ENCODE measurements around the gene LRP2BP. TPM values are rescaled to one million over a fixed set of nuclear protein-coding genes. Genes with fewer than 3 reads are reported as not detected.

The LRP2BP gene
- total and polyA plus RNA-seq, 2 of the 13 experiments (the other 11 are each of a cell fraction or from before 2014, with no cell fraction given) = 0.22 to 0.29 TPM

DNA sequence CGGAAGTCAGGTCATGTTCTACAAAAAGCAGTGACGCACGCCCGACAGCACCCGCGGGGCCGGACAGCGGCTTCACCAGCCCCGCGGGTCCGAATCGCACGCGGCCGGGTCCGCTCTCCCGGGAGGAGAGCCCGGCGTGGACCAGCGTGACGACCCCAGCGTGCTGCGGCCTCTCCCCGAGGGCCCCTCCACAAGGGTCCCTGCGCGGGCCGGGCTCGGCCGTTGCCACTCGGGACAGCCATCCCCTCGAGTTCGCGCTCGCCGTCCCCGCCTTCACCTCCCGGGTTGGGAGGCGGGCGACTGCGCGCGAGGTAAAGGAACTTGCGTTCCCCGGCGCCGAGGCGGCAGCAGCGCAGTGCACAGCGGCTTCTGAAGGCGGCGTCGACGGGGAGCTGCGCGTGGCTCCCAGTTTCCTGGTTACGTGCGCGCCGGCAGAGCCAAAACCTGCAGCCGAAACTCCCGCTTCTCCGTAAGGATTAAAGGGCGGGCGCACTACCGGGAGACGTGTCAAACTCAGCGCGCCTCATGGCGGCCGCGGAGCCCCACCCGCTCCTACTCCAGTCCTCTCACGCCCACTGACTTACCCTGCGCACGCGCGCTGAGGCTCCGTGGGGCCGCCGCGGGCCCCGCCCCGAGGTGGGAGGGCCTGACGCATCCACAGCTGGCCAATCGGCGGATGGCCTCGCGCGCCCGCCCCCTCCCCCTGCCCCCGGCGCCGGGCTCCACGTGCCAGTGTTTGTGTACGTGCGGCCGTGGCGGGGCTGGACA lies 416 bp upstream of the LRP2BP start (continued):
- TF ChIP-seq, protein P1, sequence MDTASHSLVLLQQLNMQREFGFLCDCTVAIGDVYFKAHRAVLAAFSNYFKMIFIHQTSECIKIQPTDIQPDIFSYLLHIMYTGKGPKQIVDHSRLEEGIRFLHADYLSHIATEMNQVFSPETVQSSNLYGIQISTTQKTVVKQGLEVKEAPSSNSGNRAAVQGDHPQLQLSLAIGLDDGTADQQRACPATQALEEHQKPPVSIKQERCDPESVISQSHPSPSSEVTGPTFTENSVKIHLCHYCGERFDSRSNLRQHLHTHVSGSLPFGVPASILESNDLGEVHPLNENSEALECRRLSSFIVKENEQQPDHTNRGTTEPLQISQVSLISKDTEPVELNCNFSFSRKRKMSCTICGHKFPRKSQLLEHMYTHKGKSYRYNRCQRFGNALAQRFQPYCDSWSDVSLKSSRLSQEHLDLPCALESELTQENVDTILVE (CRISPR knock-in tag; IDR thresholded peaks at IDR 0.05) = peak; percentile 89
- no peak for TF ChIP-seq ZC3H4 (CRISPR knock-in tag; IDR thresholded peaks at IDR 0.05; ENCODE audit: borderline replicate concordance)
- TF ChIP-seq ARNT2 (CRISPR knock-in tag; IDR thresholded peaks at IDR 0.05; ENCODE audit: low read depth) = peak; percentile 99
- no peak for TF ChIP-seq MED8 (CRISPR knock-in tag; IDR thresholded peaks at IDR 0.05; ENCODE audit: insufficient replicate concordance)
- peak; percentile 99 for TF ChIP-seq ZNF724P (CRISPR knock-in tag; IDR thresholded peaks at IDR 0.05; ENCODE audit: borderline replicate concordance)
- TF ChIP-seq, protein P2, sequence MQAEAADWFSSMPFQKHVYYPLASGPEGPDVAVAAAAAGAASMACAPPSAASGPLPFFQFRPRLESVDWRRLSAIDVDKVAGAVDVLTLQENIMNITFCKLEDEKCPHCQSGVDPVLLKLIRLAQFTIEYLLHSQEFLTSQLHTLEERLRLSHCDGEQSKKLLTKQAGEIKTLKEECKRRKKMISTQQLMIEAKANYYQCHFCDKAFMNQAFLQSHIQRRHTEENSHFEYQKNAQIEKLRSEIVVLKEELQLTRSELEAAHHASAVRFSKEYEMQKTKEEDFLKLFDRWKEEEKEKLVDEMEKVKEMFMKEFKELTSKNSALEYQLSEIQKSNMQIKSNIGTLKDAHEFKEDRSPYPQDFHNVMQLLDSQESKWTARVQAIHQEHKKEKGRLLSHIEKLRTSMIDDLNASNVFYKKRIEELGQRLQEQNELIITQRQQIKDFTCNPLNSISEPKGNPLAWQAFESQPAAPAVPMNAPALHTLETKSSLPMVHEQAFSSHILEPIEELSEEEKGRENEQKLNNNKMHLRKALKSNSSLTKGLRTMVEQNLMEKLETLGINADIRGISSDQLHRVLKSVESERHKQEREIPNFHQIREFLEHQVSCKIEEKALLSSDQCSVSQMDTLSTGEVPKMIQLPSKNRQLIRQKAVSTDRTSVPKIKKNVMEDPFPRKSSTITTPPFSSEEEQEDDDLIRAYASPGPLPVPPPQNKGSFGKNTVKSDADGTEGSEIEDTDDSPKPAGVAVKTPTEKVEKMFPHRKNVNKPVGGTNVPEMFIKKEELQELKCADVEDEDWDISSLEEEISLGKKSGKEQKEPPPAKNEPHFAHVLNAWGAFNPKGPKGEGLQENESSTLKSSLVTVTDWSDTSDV (CRISPR knock-in tag; IDR thresholded peaks at IDR 0.05) = no peak; the same call in 1 of the 2 replicates
- peak; percentile 100 for TF ChIP-seq ZFP36L1 (CRISPR knock-in tag; IDR thresholded peaks at IDR 0.05)
- TF ChIP-seq RXRA (CRISPR knock-in tag; IDR thresholded peaks at IDR 0.05) = peak; percentile 76
- TF ChIP-seq, protein P3, sequence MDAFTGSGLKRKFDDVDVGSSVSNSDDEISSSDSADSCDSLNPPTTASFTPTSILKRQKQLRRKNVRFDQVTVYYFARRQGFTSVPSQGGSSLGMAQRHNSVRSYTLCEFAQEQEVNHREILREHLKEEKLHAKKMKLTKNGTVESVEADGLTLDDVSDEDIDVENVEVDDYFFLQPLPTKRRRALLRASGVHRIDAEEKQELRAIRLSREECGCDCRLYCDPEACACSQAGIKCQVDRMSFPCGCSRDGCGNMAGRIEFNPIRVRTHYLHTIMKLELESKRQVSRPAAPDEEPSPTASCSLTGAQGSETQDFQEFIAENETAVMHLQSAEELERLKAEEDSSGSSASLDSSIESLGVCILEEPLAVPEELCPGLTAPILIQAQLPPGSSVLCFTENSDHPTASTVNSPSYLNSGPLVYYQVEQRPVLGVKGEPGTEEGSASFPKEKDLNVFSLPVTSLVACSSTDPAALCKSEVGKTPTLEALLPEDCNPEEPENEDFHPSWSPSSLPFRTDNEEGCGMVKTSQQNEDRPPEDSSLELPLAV (CRISPR knock-in tag; conservative IDR thresholded peaks at IDR 0.05; ENCODE audit: low read depth) = no peak
- TF ChIP-seq MLLT10 (CRISPR knock-in tag; IDR thresholded peaks at IDR 0.05) = no peak
- TF ChIP-seq TBX2 (CRISPR knock-in tag; IDR thresholded peaks at IDR 0.05; ENCODE audit: borderline replicate concordance) = peak; percentile 89
- TF ChIP-seq NFRKB (IDR thresholded peaks at IDR 0.05) = no peak
- TF ChIP-seq, protein P4, sequence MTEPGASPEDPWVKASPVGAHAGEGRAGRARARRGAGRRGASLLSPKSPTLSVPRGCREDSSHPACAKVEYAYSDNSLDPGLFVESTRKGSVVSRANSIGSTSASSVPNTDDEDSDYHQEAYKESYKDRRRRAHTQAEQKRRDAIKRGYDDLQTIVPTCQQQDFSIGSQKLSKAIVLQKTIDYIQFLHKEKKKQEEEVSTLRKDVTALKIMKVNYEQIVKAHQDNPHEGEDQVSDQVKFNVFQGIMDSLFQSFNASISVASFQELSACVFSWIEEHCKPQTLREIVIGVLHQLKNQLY (CRISPR knock-in tag; IDR thresholded peaks at IDR 0.05) = peak; percentile 10; the same call in 1 of the 2 replicates
- peak; percentile 33; the same call in 1 of the 2 replicates for TF ChIP-seq CBX5 (CRISPR knock-in tag; IDR thresholded peaks at IDR 0.05; ENCODE audit: borderline replicate concordance)
- TF ChIP-seq, protein P5, sequence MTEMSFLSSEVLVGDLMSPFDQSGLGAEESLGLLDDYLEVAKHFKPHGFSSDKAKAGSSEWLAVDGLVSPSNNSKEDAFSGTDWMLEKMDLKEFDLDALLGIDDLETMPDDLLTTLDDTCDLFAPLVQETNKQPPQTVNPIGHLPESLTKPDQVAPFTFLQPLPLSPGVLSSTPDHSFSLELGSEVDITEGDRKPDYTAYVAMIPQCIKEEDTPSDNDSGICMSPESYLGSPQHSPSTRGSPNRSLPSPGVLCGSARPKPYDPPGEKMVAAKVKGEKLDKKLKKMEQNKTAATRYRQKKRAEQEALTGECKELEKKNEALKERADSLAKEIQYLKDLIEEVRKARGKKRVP (CRISPR knock-in tag; IDR thresholded peaks at IDR 0.05) = 0 out of 4 replicates have a peak, but pooled peaks of 1 of the 2 experiments have one; percentile 7
- peak; percentile 97 for TF ChIP-seq AGO2 (optimal IDR thresholded peaks at IDR 0.05; ENCODE audit: low read depth, low read length)
- TF ChIP-seq KLF9 (CRISPR knock-in tag; IDR thresholded peaks at IDR 0.05; ENCODE audit: low read depth) = peak; percentile 34
- TF ChIP-seq, protein P6, sequence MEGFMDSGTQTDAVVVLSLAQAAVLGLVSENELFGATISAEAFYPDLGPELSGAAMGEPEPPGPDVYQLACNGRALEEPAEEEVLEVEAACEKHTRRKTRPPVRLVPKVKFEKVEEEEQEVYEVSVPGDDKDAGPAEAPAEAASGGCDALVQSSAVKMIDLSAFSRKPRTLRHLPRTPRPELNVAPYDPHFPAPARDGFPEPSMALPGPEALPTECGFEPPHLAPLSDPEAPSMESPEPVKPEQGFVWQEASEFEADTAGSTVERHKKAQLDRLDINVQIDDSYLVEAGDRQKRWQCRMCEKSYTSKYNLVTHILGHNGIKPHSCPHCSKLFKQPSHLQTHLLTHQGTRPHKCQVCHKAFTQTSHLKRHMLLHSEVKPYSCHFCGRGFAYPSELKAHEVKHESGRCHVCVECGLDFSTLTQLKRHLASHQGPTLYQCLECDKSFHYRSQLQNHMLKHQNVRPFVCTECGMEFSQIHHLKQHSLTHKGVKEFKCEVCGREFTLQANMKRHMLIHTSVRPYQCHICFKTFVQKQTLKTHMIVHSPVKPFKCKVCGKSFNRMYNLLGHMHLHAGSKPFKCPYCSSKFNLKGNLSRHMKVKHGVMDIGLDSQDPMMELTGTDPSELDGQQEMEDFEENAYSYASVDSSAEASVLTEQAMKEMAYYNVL (CRISPR knock-in tag; IDR thresholded peaks at IDR 0.05; ENCODE audit: borderline replicate concordance) = 0 out of 2 replicates have a peak, but pooled peaks have one; percentile 71
- TF ChIP-seq ZNF746 (CRISPR knock-in tag; IDR thresholded peaks at IDR 0.05) = peak; percentile 81
- TF ChIP-seq FOXP1 (IDR thresholded peaks at IDR 0.05) = no peak
- TF ChIP-seq FOXP1 (CRISPR knock-in tag; IDR thresholded peaks at IDR 0.05) = peak; percentile 58; the same call in 1 of the 2 replicates

Data from HepG2 (cell line).